ENCODE measurements around the gene NOTCH3.

NOTCH3 gene

DNA sequence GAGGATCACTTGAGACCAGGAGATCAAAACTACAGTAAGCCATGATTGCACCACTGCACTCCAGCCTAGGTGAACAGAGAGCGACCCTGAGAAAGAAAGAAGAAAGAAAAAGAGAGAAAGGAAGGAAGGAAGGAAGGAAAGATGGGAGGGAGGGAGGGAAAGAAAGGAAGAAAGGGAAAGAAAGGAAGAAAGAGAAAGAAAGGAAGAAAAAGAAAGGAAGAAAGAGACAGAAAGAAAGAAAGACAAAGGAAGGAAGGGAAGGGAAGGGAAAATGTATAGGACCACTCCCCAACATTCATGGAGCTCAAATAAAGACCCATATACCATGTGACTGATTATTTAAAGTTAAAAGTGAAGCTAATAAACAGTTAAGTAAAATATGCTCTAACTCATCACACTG, 53.7 kb downstream of the NOTCH3 start:
- no peak overlapping the region for H3K4me3 ChIP-seq
- DNase-seq (ENCODE audit: low read depth, low spot score), result no peak

DNA sequence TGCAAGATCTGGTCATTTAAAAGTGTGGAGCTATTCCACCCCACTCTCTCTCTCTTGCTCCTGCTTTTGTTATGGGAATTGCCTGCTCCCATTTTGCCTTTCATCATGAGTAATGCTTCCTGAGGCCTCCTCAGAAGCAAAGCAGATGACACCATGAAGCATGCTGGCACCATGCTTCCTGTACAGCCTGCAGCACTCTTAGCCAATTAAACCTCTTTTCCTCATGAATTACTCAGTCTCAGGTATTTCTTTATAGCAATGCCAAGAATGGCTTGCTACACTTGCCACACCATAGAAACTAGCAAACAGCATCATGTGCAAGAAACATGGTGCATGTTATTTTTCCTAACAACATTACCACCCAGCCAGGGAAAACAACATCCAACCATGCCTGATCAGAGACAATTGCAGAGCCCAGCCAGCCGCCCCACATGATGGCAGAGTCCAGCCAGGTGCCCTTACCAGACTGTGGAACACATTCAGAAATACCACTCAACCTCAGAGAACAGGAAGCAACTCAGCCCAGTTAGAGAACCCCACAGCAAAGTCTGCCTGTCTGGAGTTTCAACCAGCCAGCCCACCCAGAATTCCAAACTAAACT, 56.6 kb downstream of the NOTCH3 start:
- no peaks in the 10 kb centered on the region for H3K9me3 ChIP-seq (ENCODE audit: low read depth, low read length)
- H3K9ac ChIP-seq (ENCODE audit: insufficient read length), result no peak overlapping the region
- no peak for DNase-seq (ENCODE audit: low read depth, low spot score)
- TF ChIP-seq FOXP2 (optimal IDR thresholded peaks at IDR 0.05; ENCODE audit: control extremely low read depth, extremely low read length, insufficient read depth) (no peak), POLR2AphosphoS5 (IDR thresholded peaks at IDR 0.05; ENCODE audit: borderline replicate concordance, low read depth, low read length) (no peak), EZH2 (IDR thresholded peaks at IDR 0.05) (no peak)
- H3K36me3 ChIP-seq (ENCODE audit: insufficient read depth, low read length), result no peaks in the 10 kb centered on the region
- no peak overlapping the region for H3K27ac ChIP-seq
- H3K4me3 ChIP-seq, result no peak overlapping the region

More for the DNA sequence above, 53.7 kb downstream of the NOTCH3 start:
- Histone ChIP-seq H3K9me3 (ENCODE audit: low read depth, low read length) (no peaks in the 10 kb centered on the region), H3K9ac (ENCODE audit: insufficient read length) (no peak overlapping the region), H3K27ac (no peak overlapping the region), H3K36me3 (ENCODE audit: insufficient read depth, low read length) (no peaks in the 10 kb centered on the region)
- TF ChIP-seq POLR2AphosphoS5 (IDR thresholded peaks at IDR 0.05; ENCODE audit: borderline replicate concordance, low read depth, low read length), result no peak
- no peak for TF ChIP-seq EZH2 (IDR thresholded peaks at IDR 0.05)

DNA sequence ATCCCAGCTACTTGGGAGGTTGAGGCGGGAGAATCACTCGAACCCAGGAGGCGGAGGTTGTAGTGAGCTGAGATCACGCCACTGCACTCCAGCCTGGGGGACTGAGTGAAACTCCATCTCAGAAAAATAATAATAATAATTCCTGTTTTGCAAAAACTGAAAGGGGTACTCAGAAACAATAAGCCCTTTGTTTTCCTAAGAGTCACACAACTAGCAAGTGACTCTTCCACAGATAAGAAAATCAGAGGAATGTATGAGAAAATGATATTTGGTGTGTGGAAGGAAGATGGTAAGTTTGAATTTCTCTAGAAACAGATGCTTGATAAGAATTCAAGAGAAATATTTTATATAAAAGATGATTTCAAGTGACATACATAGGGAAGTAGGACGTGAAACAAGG, 58.5 kb downstream of the NOTCH3 start:
- H3K36me3 ChIP-seq (ENCODE audit: insufficient read depth, low read length), result no peaks in the 10 kb centered on the region
- H3K9me3 ChIP-seq (ENCODE audit: low read depth, low read length), result no peaks in the 10 kb centered on the region
- H3K27ac ChIP-seq, result no peak overlapping the region
- TF ChIP-seq EZH2 (IDR thresholded peaks at IDR 0.05) (no peak), FOXP2 (optimal IDR thresholded peaks at IDR 0.05; ENCODE audit: control extremely low read depth, extremely low read length, insufficient read depth) (no peak), POLR2AphosphoS5 (IDR thresholded peaks at IDR 0.05; ENCODE audit: borderline replicate concordance, low read depth, low read length) (no peak)
- DNase-seq (ENCODE audit: low read depth, low spot score), result no peak
- H3K4me3 ChIP-seq, result no peak overlapping the region
- no peak overlapping the region for H3K9ac ChIP-seq (ENCODE audit: insufficient read length)

GRCh38 chr19:15141143-15141542, 59.7 kb downstream of the NOTCH3 start:
- no peak for DNase-seq (ENCODE audit: low read depth, low spot score)
- TF ChIP-seq FOXP2 (optimal IDR thresholded peaks at IDR 0.05; ENCODE audit: control extremely low read depth, extremely low read length, insufficient read depth) (no peak), POLR2AphosphoS5 (IDR thresholded peaks at IDR 0.05; ENCODE audit: borderline replicate concordance, low read depth, low read length) (no peak), EZH2 (IDR thresholded peaks at IDR 0.05) (no peak)
- H3K9me3 ChIP-seq (ENCODE audit: low read depth, low read length), result no peaks in the 10 kb centered on the region
- no peak overlapping the region for H3K9ac ChIP-seq (ENCODE audit: insufficient read length)
- H3K27ac ChIP-seq, result no peak overlapping the region
- H3K4me3 ChIP-seq, result no peak overlapping the region
- H3K36me3 ChIP-seq (ENCODE audit: insufficient read depth, low read length), result no peaks in the 10 kb centered on the region

DNA sequence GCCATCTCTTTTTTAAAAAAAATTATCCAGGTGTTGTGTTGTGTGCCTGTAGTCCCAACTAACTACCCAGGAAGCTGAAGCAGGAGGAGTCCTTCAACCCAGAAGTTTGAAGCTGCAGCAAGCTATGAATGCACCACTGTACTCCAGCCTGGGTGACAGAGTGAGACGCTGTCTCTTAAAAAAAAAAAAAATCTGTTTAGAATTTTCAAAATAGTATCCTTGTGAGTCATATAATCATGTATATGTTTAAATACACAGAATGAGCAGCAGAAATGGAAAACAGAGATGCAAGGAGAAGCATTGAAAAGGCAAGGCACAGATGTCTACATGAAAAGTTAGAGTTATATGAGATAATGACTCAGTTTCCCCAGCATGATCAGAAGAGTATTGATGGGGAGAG, 62.4 kb downstream of the NOTCH3 start:
- Histone ChIP-seq H3K4me3 (no peak overlapping the region), H3K36me3 (ENCODE audit: insufficient read depth, low read length) (no peaks in the 10 kb centered on the region), H3K9me3 (ENCODE audit: low read depth, low read length) (no peaks in the 10 kb centered on the region), H3K27ac (no peak overlapping the region), H3K9ac (ENCODE audit: insufficient read length) (no peak overlapping the region)
- TF ChIP-seq POLR2AphosphoS5 (IDR thresholded peaks at IDR 0.05; ENCODE audit: borderline replicate concordance, low read depth, low read length) (no peak), EZH2 (IDR thresholded peaks at IDR 0.05) (no peak), FOXP2 (optimal IDR thresholded peaks at IDR 0.05; ENCODE audit: control extremely low read depth, extremely low read length, insufficient read depth) (no peak)
- no peak for DNase-seq (ENCODE audit: low read depth, low spot score)

DNA sequence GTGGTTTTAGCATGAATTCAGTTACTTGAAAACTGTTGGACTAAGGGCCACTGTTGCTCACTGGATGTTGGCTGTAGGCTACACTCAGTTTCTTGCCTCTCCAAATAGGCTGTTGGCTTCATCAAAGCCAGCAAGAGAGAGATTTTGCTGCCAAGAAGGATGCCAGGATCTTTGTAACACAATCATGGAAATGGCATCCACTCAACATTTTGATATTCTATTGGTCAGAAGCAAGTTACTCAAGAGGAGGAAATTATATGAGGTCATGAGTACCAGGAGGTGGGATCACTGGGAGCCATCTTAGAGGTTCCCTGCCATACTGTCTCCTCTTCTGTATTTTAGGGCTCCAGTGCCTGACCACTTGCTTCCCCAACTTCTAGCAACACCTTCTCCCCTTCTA, 63.0 kb downstream of the NOTCH3 start:
- Histone ChIP-seq H3K4me3 (no peak overlapping the region), H3K9ac (ENCODE audit: insufficient read length) (no peak overlapping the region), H3K27ac (no peak overlapping the region), H3K36me3 (ENCODE audit: insufficient read depth, low read length) (no peaks in the 10 kb centered on the region), H3K9me3 (ENCODE audit: low read depth, low read length) (no peaks in the 10 kb centered on the region)
- no peak for DNase-seq (ENCODE audit: low read depth, low spot score)
- TF ChIP-seq FOXP2 (optimal IDR thresholded peaks at IDR 0.05; ENCODE audit: control extremely low read depth, extremely low read length, insufficient read depth) (no peak), EZH2 (IDR thresholded peaks at IDR 0.05) (no peak), POLR2AphosphoS5 (IDR thresholded peaks at IDR 0.05; ENCODE audit: borderline replicate concordance, low read depth, low read length) (no peak)

DNA sequence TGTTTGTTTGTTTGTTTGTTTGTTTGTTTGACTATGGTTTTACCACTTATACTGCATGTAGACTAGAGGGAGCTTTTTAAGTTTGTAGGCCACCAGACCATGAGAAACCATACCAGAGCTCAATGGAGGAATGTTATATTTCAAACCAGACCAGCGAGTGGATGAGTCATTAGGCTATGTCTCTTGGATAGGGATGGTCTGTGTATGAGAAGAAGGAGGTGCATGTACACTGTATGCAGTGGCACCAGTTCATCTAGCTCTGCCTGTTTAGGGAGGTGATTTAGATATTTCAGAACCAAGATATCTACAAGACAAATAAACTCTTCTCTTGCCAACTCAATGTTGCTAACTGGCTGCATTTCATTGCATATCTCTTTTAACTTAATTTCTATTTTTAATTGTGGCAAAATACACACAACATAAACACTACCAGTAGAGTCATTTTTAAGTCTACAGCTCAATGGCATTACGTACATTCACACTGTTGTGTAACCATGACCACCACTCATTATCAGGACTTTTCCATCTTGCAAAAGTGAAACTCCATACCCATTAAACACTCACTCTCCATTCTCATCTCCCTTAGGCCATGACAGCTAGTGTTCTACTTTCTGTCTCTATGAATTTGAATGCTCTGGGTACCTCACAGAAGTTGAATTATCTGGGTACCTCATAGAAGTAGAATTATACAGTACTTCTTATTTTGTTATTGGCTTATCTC, 64.4 kb downstream of the NOTCH3 start:
- Histone ChIP-seq H3K36me3 (ENCODE audit: insufficient read depth, low read length) (no peaks in the 10 kb centered on the region), H3K27ac (no peak overlapping the region)
- no peak for DNase-seq (ENCODE audit: low read depth, low spot score)

GRCh38 chr19:15129856-15130585, 70.8 kb downstream of the NOTCH3 start:
- Histone ChIP-seq H3K36me3 (ENCODE audit: insufficient read depth, low read length) (no peaks in the 10 kb centered on the region), H3K9ac (ENCODE audit: insufficient read length) (no peak overlapping the region), H3K27ac (no peak overlapping the region), H3K9me3 (ENCODE audit: low read depth, low read length) (no peaks in the 10 kb centered on the region), H3K4me3 (no peak overlapping the region)
- no peak for TF ChIP-seq POLR2AphosphoS5 (IDR thresholded peaks at IDR 0.05; ENCODE audit: borderline replicate concordance, low read depth, low read length)
- no peak for TF ChIP-seq EZH2 (IDR thresholded peaks at IDR 0.05)
- TF ChIP-seq FOXP2 (optimal IDR thresholded peaks at IDR 0.05; ENCODE audit: control extremely low read depth, extremely low read length, insufficient read depth), result no peak
- DNase-seq (ENCODE audit: low read depth, low spot score), result no peak

More for the DNA sequence above, 64.4 kb downstream of the NOTCH3 start:
- Histone ChIP-seq H3K9ac (ENCODE audit: insufficient read length) (no peak overlapping the region), H3K9me3 (ENCODE audit: low read depth, low read length) (no peaks in the 10 kb centered on the region), H3K4me3 (no peak overlapping the region)
- TF ChIP-seq POLR2AphosphoS5 (IDR thresholded peaks at IDR 0.05; ENCODE audit: borderline replicate concordance, low read depth, low read length) (no peak), EZH2 (IDR thresholded peaks at IDR 0.05) (no peak), FOXP2 (optimal IDR thresholded peaks at IDR 0.05; ENCODE audit: control extremely low read depth, extremely low read length, insufficient read depth) (no peak)

Measured in SK-N-MC (cell line).